GM19395 (cell line): ENCODE measurements around the gene DMPK.
"Not testable (repeated sequence)": the region's sequence is repeated elsewhere in the genome, so short reads cannot be mapped to it uniquely, and the experiment has no call there.

Source experiments
- ATAC-seq: cut with Tn5 transposase; IDR thresholded peaks from one replicate; pipeline ENCODE4 v1.9.1; 2021; ENCODE audit warnings: mild to moderate bottlenecking, moderate library complexity; ENCODE audit not compliant: unreplicated experiment

DMPK gene

DNA sequence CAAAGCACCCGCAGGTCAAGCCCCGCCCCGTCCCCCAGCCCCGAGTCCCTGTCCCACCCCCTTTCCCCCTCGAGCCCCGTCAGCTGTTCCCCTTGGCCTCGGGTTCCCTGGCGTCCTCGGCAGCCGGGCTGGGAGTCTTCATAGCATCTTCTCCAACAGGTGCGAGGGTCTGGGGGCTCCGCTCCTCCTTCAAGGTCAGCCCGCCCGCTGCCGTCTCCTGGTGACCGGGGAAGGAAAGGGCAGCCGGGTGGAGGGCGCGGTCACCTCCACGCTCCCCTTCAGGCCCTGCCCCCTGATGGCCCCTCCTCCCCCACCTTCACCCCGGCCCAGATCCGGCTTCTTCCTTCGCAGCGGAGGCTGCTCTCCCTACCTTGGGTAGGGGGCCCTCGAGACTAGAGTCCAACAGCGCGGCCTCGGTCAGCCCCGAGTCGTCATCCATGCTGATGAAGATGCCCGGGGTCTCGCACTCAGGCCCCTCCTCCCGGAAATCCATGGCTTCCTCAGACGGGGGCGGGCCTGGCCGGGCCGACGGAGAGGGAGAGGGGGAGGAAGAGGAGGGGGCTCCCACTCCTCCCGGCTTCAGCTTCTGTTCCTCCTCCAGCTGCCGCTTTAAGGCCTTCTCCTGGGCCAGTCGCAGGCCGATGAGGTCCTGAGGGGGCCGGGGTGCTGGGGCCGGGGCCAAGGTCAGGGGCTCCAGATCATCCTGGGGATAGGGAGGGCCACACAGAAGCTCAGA, 33.4 kb upstream of the DMPK start:
- no peak for ATAC-seq

DNA sequence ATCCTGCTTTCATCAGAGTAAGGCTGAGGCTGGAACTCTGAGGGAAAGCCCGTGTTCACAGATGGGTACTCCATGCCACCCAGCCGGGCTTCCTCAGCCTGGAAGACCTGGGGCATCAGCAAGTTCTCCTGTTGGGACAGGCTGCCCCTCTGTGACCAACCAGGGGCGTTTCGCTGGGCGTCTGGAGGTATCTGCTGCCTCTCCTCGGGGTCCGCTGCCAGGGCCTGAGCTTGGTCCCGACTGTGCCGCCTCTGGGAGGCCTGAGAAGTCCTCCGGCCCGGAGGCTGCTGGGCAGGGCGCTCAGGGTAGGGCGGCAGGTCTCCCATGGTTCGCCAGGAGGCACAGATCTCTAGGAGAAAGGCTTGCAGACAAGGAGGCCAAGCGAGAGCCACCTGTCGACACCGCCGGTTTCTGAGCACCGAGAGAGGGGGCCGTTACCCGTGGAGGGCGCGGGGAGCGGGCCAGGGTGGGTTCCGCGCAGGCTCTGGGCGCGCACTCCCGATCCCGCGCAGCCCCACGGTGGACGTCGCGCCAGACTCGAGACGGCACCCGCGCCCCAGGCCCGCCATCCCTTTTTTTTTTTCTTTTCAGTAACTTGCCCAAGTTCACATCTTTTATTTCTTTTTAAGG, 32.7 kb upstream of the DMPK start, which contains the start of gene RSPH6A:
TSS of gene RSPH6A (minus strand) at position 458 of the 630 bp plus-strand sequence. CDS start at position 326, 132 bp downstream.
- ATAC-seq, result no peak

DNA sequence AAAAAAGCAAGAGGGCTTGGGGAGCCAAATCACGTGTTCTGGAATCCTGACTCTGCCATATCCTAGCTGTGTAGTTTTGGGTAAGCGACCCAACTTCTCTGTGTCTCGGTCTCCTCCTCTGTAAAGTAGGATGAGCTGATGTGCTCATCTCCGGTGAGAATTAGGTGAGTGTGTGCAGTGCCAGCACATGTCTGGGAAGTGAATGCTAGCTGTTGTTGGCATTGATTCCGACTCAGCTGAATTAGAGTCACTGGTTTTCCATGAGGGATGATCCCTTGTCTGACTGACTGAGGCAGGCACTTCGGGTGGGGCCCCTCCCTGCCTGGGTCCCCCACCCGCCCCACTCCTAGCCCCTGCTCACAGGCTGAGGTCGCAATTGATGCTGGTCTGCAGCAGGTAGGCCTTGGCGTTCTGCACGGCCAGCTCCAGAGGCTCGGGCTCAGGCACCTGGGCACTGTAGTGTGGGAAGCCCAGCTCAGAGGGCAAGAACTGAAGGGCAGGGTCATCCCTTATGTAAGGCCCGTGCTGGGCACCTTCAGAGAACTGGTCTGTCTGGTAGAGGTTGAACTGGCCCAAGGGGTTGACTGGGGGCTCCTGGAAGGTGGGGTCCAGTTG, 32.0 kb upstream of the DMPK start:
- ATAC-seq, result no peak

DNA sequence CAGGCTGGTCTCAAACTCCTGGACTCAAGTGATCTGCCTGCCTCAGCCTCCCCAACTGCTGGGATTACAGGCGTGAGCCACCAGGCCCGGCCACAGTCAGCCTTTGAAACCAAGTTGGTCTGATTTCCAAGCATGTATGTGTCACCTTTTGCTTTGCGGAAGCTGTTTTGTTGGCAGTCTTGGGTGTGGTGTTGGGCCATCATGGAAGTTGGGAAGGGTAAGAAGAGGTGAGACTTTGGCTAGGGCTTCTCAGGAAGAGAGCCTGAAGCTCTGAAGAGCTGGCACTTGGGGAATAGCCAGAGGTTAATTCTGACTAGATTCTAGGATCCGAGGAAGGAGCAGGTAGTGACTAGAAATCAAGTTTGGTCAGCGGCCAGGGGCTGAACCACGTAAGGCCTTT, 30.0 kb upstream of the DMPK start:
- ATAC-seq, result no peak

DNA sequence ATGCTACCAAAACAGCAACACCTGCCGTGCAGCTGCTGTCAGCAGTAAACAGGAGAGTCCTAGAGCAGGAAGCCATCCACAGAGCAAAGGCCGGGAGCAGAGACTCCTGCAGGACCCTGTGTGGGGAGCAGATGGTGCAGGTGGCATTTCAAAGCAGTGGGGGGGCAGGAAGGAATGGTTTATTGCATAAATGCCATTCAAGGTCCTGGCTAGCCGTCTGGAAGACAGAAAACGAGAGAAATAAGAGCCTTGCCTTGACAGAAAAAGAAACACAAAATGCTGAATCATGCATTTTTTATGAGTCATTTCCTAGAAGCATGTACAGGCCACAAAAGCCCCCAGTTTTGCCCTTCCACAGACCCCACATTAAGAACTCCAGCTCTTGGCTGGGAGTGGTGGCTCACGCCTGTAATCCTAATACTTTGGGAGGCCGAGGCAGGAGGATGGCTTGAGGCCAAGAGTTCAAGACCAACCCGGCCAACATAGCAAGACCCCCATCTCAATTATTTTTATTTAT, 27.4 kb upstream of the DMPK start:
- ATAC-seq, result no peak

DNA sequence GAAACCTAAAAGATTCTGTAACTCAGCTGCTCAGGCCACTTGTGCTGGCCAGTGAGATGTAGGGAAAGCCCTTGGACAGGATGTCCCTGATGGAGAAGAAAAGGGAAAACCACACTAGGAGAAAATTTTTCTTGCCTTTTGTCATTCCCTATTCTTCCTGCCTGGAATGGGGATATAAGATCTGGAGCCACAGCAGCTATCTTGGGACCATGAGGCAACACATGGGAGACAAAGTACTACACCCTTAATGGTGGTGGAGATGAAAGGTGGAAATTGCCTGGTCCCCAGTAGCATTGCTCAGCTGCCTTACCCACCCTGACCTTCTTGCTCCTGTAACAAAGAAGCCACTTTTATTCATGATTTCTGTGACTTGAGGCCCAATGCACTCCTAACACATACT, 23.4 kb upstream of the DMPK start:
- ATAC-seq, result no peak

DNA sequence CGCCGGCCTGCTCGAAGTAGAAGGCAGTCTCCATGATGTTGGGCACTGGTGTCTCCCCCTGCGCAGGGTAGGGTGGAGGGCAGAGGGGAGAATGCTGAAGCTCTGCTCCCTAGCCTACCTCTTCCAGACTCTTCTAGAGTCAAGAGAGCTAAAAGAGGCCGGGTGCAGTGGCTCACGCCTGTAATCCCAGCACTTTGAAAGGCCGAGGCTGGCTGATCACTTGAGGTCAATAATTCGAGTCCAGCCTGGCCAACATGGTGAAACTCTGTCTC, 22.6 kb upstream of the DMPK start:
- ATAC-seq, result no peak

DNA sequence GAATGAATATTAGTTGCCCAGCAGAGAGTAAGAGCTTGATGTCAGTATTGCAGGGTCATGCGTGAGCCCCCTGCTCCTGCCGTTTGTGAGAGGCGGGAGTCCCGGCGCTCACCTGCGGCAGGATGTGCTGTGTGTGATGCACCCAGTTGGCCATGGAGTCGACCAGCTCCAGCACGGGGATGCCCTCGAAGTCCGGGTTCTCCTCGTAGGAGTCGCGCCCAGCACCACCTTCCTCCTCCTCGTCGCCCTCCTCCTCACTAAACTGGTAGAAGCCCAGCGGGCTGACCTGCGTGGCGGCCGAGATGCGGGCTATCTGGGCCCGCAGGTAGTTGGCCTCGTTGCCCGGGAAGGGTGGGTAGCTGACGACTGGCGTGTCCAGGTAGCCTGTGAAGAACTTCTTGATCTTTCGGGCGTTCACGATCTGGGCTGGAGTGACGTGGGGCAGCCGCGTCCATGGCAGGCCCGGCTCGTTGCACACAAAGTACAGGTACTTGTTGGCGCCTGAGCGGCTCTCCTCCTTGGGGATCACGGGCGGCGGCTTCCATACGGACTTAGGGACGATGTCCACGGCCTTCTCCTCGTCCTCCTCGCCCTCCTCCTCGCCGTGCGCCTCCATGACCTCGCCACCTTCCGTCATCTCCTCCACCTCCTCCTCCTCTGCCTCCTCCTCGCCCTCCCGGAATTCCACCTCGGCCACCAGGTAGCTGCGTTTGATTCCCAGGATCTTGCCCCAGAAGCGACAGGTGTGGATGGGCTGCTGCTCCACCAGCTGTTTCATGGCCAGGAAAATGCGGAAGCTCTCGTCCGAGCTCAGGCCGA, 22.1 kb upstream of the DMPK start:
- ATAC-seq, result no peak

DNA sequence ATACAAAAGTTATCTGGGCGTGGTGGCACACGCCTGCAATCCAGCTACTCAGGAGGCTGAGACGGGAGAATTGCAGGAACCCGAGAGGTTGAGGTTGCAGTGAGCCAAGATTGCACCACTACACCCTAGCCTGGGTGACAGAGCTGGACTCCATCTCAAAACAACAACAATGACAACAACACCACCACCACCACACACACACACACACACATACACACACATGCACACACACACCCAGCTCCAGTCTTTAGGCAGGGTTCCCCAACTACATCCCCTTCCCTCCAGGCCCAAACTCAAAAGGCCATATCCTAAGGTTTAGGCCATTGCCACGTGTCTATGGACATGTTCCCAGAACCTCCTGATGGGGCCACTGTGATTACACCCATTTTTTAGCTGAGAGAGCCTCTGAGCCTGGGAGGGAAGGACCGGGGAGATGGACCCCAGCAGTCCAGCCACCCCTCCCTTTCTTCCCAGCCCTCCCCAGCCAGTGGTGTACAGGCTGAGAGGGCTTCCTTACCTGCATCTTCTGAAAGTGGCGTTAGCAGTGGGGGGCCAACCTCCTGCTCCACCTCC, 19.4 kb upstream of the DMPK start:
- no peak for ATAC-seq

DNA sequence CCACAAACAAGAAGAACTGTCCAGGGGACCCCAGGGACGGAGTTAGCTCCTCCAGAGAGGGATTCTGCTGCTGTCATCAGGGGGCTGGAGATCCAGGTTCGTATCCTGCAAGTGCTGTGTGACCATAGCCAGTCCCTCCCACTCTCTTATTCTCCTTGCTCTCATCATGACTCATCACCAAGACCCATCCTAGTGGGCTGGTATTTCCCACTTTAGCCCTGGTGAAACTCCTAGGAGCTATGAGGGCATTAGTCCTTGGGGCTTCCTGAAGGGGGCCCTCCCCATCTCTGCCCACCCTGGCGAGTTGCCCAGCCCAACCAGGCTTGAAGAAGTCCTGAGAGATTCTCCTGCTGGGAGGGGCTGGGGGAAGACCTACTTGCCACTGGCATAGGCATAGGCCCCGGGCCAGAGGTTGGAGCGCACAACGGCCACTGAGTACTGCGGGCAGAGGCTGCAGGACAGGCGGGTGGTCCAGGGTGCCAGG, 17.8 kb upstream of the DMPK start:
- no peak for ATAC-seq

DNA sequence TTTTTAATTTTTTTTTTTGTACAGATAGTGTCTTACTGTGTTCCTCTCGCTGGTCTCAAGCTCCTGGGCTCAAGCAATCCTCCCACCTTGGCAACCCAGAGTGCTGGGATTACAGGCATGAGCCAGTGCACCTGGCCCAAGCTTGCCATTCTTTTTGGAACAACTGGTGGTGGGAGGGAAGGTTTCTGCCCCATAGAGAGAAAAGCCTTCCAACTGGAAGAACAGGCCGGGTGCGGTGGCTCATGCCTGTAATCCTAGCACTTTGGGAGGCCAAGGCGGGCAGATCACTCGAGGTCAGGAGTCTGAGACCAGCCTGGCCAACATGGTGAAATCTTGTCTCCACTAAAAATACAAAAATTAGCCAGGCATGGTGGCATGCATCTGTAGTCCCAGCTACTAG, 17.3 kb upstream of the DMPK start:
- ATAC-seq, result not testable (repeated sequence)

DNA sequence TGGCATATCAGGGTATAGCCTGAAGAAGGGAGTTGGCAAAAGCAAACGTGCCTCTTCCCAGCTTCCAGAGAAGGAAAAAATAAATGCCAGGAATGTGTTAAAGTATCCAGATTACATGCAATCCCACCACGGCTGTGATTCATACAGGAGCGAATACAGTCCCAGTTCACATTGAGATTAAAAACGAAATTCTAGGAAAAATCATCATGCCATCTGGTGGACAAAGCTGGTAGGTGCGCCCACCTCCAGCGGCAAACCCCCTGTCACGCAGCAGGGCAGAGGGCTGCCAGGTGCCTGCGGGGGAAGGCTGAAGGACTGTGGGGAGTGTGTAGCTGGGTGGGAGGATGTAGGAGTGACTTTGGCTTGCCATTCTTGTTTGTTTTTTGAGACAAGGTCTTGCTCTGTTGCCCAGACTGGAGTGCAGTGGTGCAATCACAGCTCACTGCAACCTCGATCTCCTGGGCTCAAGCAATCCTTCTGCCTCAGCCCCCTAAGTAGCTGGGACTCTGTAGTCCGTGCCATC, 16.8 kb upstream of the DMPK start:
- no peak for ATAC-seq

DNA sequence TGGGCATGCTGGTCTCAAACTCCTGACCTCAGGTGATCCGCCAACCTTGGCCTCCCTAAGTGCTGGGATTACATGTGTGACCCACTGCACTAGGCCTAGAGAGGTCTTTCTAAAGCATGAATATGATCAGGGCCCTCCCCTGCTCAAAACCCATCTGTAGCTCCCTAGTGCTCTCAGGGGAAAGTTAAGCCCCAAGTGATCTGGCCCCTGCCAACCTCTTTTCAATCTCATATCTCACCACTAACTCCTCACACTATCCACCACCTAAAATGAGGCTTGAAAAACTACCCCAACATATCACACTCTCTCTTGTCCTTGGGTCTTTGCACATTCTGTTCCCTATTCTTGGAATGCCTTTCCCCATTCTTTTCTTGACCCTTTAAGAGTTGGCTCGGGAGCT, 12.3 kb upstream of the DMPK start:
- no peak for ATAC-seq

DNA sequence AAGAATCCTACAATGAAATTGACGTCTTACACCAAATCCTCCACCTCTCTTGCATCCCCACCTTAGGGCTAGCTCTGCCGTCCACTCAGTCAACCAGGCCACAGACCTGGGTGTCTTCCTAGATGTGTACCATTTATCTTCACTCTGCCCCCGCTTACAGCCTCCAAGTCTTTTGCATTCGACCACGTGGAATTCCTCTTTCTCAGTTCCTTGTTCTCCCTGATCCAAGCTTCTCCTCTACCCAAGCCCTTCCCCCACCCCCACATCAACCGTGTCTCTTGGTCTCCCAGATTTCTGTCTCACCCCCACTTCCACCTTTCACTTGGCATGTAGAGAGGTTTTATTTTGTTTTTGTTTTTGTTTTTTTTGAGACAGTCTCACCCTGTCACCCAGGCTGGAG, 11.6 kb upstream of the DMPK start:
- ATAC-seq, result no peak

DNA sequence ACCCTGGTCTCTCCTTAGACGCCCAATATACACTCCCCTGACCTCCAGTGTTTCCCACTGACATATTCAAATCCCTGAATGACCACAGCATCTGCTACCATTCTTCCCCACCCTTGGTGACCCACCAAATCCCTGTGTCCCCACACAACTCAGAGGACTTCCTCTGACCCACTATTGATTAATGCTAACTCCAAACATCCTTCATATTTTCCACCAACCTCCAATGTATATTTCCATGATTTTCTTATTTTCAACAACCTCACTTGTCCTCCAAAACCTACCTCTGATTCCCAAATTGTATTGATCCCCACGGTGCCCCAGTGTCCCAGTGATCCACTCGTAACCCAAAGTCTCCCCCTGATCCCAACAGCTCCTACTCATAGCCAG, 10.9 kb upstream of the DMPK start:
- no peak for ATAC-seq

DNA sequence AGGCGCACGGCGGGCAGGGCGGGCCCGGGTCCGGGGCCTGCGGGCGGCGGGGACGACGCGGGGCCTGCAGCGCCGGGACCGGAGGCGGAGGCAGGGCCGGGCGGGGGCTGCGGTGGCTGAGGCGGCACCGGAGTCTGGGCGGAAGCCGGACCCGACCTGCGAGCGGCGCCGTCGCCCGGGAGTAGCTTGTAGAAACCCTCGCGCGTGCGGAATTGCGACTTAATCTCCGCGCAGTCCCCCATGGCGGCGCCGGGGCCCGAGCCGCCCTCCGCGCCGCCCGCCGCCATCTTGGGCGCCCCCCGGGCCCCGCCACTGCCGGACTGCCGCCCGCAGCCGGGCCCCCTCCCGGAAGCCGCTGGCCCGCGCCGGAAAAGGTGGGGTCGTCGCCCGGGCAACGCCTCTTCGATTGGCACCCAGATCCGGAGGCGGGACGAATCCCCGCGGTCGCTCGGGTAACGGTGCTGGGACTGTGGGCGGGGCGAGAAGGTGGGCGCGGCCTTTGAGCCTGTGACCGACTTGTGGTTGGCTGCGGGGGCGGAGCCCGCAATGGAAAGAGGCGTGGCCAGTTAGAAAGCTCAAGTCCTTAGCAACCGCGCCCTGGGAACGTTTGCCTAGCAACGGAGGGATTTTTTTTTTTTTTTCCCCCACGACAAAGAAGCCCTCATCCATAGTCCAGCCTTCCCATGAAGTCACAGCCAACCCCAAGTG, 10.3 kb upstream of the DMPK start, which contains the start of gene DMWD:
TSS of gene DMWD (minus strand) at position 376 of the 708 bp plus-strand sequence. CDS start at position 287, 89 bp downstream.
- peak; percentile 77 for ATAC-seq

DNA sequence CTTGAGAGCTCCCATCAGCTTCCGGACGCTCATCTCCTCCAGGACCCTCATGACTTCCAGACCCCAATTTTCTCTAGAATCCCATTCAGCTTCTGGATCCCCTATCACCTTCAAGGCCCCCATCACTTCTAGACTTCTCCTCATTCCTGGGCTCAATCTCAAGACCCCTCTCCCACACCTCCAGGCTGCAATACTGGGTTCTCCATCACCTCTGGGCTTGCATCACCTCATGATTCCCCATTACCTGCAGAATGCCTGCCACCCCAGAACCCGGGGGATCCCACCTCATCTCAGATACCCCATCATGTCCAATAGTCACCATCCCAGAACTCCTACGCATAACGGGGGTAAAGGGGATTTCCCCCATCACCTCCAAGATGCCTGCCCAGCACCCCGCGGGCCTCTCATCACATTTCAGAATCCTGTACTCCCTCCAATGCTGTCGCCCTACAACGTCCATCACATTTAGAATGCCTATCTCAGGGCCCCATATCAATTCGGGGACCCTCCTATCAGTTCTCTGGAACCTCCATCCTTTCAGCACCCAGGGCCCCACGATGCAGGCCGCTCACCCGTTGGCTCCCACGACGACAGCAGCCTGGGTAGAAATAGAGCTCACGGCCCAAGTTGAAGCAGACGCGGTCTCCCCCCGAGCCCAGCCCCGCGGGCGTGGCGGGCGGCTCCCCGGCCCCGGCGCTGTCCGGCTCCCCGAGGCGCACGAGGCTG, 9.6 kb upstream of the DMPK start:
- no peak for ATAC-seq

DNA sequence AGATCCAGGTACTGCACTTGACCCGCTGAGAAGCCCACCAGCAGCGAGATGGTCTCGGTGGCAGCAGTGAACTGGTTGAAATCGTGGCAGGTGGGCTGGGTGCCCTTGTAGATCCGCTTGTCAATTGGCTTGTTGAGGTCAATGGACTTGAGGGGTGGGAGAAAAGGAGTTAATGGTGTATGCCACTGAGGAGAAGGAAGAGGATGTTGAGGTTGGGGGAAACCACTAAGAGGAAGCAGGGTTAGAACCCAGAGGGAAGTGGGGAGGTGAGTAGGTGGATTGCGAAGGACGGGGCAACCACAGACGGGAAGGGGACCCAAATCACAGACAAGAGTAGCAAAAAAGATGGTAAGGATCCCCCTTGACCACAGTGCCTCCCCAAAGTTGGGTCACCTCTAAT, 8.7 kb upstream of the DMPK start:
- no peak for ATAC-seq

DNA sequence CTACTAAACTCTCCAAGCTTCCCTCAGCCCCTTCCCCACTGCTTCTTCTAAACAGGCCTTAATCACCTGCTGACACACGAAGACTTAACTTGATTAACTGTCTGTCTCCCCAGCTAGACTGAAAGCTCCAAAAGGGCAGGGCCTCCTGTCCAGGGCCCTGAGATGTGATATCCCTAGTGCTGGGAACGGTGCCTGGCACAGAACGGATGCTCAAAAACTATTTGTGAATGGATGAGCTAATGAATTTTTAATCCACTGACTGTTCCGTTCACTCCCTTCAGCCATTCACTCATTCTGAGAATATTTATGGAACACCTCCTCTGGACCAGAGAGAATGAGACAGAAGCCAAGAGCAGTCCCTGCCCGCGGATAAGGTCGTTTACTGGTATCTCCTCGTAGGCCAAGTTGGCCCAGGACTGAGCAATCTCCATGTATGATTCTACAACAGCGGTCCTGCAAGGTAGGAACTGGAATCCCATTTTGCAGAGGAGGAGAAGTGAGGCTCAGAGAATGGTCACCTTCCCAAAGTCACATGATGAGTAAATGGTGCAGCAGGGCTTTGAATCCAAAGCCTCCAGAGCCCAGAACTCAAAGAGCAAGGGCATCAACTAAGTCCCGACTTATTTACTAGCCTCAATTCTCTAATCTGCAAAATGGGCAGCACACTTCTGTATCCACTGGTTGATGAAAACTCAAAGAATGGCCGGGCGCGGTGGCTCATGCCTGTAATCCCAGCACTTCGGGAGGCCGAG, 6.9 kb upstream of the DMPK start:
- no peak for ATAC-seq
